NT2/D1 (cell line): Measurements from ENCODE around the gene UBAP1.

ENCODE experiments used
- SUZ12 ChIP-seq: IDR thresholded peaks from 2 replicates; pipeline ENCODE4 v1.6.1; 2011; ENCODE audit not compliant: insufficient read length, insufficient read depth; ENCODE audit errors: extremely low read depth
- YY1 ChIP-seq: IDR thresholded peaks from 2 replicates; pipeline ENCODE4 v1.6.1; 2011; ENCODE audit not compliant: insufficient read length, insufficient read depth
- ZNF274 ChIP-seq: IDR thresholded peaks from 2 replicates; pipeline ENCODE4 v1.6.1; 2011; ENCODE audit warnings: mild to moderate bottlenecking, low read depth, low read length

- no peak for TF ChIP-seq ZNF274
- TF ChIP-seq YY1: no peak
- no peak for TF ChIP-seq SUZ12
These were observed 40.6 kb downstream of the UBAP1 start for GRCh38 chr9:34219421-34219820.
